Nephron progenitor cell (in vitro differentiated cells): Measurements from ENCODE around the gene CCDC54.
"Not testable (repeated sequence)": the region's sequence is repeated elsewhere in the genome, so short reads cannot be mapped to it uniquely, and the experiment has no call there.

Experiments used
- DNase-seq: peaks from one replicate; pipeline ENCODE4 v3.0.0; 2021
- H3K27ac Mint-ChIP-seq: 2 replicates; pipeline ENCODE4 v1.8.0; 2021; ENCODE audit warnings: mild to moderate bottlenecking, moderate library complexity, mixed read lengths
- H3K27me3 Mint-ChIP-seq: 2 replicates; pipeline ENCODE4 v1.8.0; 2021; ENCODE audit warnings: mild to moderate bottlenecking, low read depth, mixed read lengths; ENCODE audit not compliant: poor library complexity
- H3K36me3 Mint-ChIP-seq: 2 replicates; pipeline ENCODE4 v1.8.0; 2021; ENCODE audit warnings: low read depth, mixed read lengths
- H3K4me1 Mint-ChIP-seq: 2 replicates; pipeline ENCODE4 v1.8.0; 2021; ENCODE audit warnings: mixed read lengths
- H3K4me3 Mint-ChIP-seq: 2 replicates; pipeline ENCODE4 v1.8.0; 2021; ENCODE audit warnings: mild to moderate bottlenecking, moderate library complexity, mixed read lengths
- H3K9me3 Mint-ChIP-seq: 2 replicates; pipeline ENCODE4 v1.8.0; 2021; ENCODE audit warnings: mild to moderate bottlenecking, moderate library complexity, mixed read lengths
- TF ChIP-seq, protein P1 (sequence below): fragments of 200-600 bp; sonication (generic); IDR thresholded peaks from 2 replicates; pipeline ENCODE4 v1.5.0; 2021; ENCODE audit warnings: antibody characterized with exemption

The CCDC54 gene

GRCh38 chr3:107377151-107377550, at the start of gene CCDC54:
Gene CCDC54, plus strand, starts transcription at chr3:107377439. Its CDS starts 149 bp downstream, at chr3:107377588.
- DNase-seq = no peak
- no peak within 1 kb of the TSS for H3K27ac Mint-ChIP-seq
- H3K4me1 Mint-ChIP-seq = no peaks in the 10 kb centered on the region
- H3K9me3 Mint-ChIP-seq = no peaks in the 10 kb centered on the region
- H3K4me3 Mint-ChIP-seq = no peak within 1 kb of the TSS
- H3K27me3 Mint-ChIP-seq = no peaks in the 10 kb centered on the region
- TF ChIP-seq, protein P1, sequence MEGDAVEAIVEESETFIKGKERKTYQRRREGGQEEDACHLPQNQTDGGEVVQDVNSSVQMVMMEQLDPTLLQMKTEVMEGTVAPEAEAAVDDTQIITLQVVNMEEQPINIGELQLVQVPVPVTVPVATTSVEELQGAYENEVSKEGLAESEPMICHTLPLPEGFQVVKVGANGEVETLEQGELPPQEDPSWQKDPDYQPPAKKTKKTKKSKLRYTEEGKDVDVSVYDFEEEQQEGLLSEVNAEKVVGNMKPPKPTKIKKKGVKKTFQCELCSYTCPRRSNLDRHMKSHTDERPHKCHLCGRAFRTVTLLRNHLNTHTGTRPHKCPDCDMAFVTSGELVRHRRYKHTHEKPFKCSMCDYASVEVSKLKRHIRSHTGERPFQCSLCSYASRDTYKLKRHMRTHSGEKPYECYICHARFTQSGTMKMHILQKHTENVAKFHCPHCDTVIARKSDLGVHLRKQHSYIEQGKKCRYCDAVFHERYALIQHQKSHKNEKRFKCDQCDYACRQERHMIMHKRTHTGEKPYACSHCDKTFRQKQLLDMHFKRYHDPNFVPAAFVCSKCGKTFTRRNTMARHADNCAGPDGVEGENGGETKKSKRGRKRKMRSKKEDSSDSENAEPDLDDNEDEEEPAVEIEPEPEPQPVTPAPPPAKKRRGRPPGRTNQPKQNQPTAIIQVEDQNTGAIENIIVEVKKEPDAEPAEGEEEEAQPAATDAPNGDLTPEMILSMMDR = no peak
- H3K36me3 Mint-ChIP-seq = no peaks in the 10 kb centered on the region

DNA sequence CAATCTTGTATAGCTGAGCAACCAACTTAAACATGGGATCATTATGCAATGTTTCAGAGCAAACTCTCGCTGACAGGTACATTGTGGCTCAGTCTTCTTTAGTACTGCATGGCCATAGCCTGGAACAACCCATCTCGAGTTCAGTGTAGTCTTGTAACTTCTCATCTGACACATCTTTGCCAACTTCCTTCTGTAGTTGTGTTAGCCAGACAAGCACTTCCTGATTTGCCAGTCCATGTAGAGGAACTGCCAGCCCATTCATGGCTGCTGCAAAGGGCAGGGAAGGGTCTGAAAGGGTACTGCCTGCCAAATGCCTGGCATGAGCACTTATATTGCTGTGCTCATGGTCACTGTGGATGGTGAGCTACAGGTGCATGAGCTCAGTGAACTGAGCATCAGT, 49.2 kb upstream of the CCDC54 start:
- Mint-ChIP-seq H3K27me3 (no peaks in the 10 kb centered on the region), H3K9me3 (peaks cover 5% of the 10 kb centered on the region), H3K27ac (no peak overlapping the region), H3K36me3 (no peaks in the 10 kb centered on the region), H3K4me3 (no peak overlapping the region), H3K4me1 (peaks cover 5% of the 10 kb centered on the region)
- TF ChIP-seq, protein P1 = no peak
- DNase-seq = no peak

- H3K36me3 Mint-ChIP-seq = no peaks in the 10 kb centered on the region
- H3K4me1 Mint-ChIP-seq = peaks cover 5% of the 10 kb centered on the region
- TF ChIP-seq, protein P1 = no peak
- no peak for DNase-seq
- no peak overlapping the region for H3K4me3 Mint-ChIP-seq
- H3K27ac Mint-ChIP-seq = no peak overlapping the region
- peaks cover 13% of the 10 kb centered on the region for H3K9me3 Mint-ChIP-seq
- H3K27me3 Mint-ChIP-seq = no peaks in the 10 kb centered on the region
Measured at GRCh38 chr3:107329088-107329487, 48.2 kb upstream of the CCDC54 start.

DNA sequence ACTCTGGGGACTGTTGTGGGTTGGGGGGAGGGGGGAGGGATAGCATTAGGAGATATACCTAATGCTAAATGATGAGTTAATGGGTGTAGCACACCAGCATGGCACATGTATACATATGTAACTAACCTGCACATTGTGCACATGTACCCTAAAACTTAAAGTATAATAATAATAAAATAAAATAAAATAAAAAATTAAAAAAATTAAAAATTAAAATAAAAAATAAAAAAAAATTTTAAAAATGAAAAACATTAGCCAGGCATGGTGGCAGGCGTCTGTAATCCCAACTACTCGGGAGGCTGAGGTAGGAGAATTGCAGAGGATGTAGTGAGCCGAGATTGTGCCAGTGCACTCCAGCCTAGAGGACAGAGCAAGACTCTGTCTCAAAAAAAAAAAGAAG, 37.5 kb upstream of the CCDC54 start:
- DNase-seq, H3K4me3 Mint-ChIP-seq, H3K4me1 Mint-ChIP-seq, H3K27ac Mint-ChIP-seq, H3K36me3 Mint-ChIP-seq, H3K27me3 Mint-ChIP-seq: not testable (repeated sequence)
- H3K9me3 Mint-ChIP-seq = peaks cover 23% of the 10 kb centered on the region

GRCh38 chr3:107344722-107345121, 32.5 kb upstream of the CCDC54 start:
- no peaks in the 10 kb centered on the region for H3K36me3 Mint-ChIP-seq
- no peak overlapping the region for H3K27ac Mint-ChIP-seq
- no peaks in the 10 kb centered on the region for H3K4me1 Mint-ChIP-seq
- H3K4me3 Mint-ChIP-seq = no peak overlapping the region
- TF ChIP-seq, protein P1 = no peak
- H3K9me3 Mint-ChIP-seq = peaks cover 7% of the 10 kb centered on the region
- DNase-seq = no peak
- H3K27me3 Mint-ChIP-seq = no peaks in the 10 kb centered on the region

- no peak for DNase-seq
- Mint-ChIP-seq H3K9me3 (no peaks in the 10 kb centered on the region), H3K4me1 (no peaks in the 10 kb centered on the region), H3K27me3 (no peaks in the 10 kb centered on the region), H3K36me3 (no peaks in the 10 kb centered on the region), H3K27ac (no peak overlapping the region), H3K4me3 (no peak overlapping the region)
- TF ChIP-seq, protein P1 = no peak
Measured at GRCh38 chr3:107345822-107346405, 31.3 kb upstream of the CCDC54 start.
